Measurements from ENCODE around the gene IMPDH1.
"Not testable (repeated sequence)": the region's sequence is repeated elsewhere in the genome, so short reads cannot be mapped to it uniquely, and the experiment has no call there.

Gene IMPDH1

DNA sequence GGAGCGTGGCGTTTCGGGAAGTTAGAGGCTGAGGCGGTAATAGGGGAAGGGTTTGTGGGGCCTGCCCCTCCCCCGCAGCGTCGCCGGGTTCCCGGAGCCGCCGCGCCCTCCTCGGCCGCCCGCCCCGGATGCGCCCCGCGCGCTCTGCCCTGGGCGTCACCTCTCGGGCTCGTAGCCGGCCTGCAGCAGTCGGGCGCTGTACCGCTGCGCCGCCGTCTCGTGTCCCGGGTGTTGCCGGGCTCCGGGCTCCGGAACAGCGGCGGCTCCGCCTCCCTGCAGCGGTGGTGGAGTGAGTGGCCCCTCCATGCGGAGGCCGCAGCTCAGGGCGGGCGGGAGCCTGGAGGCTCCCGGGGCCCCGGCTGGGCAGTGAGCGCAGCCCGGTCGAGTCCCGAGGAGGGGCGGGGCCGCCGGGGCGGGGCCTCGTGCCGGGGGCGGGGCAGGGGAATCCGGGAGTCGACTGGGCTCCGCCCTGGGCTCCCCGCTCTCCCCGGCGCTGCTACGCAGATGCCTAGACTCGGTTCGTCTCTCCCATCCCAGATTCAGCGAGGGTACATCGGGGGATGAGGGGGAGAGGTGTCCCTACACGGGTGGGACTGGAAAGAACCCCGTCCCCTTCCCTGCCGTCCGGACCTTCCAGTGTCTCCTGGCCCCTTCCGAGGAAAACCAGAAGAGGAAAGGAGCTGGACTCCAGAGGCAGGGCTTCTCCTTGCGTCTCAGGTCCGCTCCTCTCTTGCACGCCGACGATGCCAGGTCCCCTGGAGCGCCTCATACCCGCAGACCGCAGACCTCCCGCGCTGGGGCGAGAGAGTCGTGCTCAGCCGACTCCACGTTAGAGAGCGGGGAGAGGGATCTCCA, at the start of gene IMPDH1:
IMPDH1 (minus strand) TSS at position 387 of the 855 bp plus-strand sequence; CDS start at position 306, 81 bp downstream.
- DNase-seq, result peak; percentile 95

DNA sequence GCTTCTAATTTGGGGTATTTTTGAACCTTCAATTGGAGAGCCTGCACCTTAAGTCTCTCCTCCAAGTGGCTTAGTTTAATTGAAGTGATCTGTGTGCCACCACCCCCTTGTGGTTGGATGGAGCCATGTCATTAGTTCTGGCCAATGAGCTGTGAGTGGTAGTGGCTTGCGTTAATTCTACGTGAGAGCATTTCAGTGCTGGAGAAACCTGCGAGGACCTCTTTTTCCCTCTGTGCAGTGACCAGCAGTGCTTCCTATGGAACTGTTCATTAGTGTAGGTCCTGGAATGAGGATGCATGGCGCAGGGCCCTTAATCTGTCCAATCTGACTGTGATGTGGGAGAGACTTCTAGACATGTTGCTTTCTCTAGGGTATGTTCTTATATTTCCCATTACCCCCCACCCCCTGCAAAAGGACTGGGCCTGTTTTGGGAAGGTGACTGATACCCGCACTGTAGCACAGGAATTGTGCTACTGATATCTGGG, 49.7 kb upstream of the IMPDH1 start:
- no peak for DNase-seq

DNA sequence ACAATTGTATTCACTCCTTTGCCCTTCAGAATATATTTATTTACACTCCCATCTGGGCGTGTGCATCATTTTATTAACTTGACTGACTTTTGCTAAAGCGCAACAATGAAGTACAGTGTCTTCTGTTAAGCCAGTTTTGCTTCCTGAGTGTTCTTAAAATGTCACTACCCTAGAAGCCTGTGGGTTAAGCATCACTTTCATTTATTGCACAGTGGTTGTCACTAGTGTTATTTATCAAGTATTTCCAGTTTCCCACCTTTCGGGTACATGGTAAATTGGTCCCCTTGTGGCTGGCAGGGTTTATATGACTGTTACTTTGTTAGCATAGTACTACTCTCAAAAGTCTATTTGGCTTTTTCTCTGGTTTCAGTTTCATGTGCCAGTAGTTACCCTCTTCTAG, 49.2 kb upstream of the IMPDH1 start:
- no peak for DNase-seq

GRCh38 chr7:128457385-128457784, 47.6 kb upstream of the IMPDH1 start:
- not testable (repeated sequence) for DNase-seq

GRCh38 chr7:128456255-128456725, 46.5 kb upstream of the IMPDH1 start:
- no peak for DNase-seq

- DNase-seq, result peak; percentile 96
Observed at GRCh38 chr7:128455543-128456254, 45.9 kb upstream of the IMPDH1 start, which contains the start of gene HILPDA. Gene HILPDA, plus strand, starts transcription at chr7:128455878. Its CDS starts 1,391 bp downstream, at chr7:128457269.

- DNase-seq, result no peak
Observed at GRCh38 chr7:128454808-128455542, 45.2 kb upstream of the IMPDH1 start.

- DNase-seq, result no peak
Observed at GRCh38 chr7:128453836-128454804, 44.3 kb upstream of the IMPDH1 start.

GRCh38 chr7:128452552-128452951, 42.8 kb upstream of the IMPDH1 start:
- no peak for DNase-seq

DNA sequence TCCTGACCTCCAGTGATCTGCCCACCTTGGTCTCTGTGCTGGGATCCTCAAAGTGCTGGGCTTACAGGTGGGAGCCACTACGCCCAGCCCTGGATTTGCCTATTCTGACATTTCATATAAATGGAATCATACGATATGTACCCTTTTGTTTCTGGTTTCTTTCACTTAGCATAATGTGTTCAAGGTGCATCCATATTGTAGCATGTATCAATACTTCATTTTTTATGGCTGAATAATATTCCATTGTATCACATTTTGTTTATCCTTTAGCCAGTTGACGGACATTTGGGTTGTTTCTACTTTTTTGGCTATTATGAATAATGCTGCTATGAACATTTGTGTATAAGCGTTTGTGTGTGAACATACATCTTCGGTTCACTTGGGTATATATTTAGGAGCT, 41.1 kb upstream of the IMPDH1 start:
- DNase-seq, result no peak

- peak; percentile 12 for DNase-seq
Observed at GRCh38 chr7:128450409-128450808, 40.6 kb upstream of the IMPDH1 start.

DNA sequence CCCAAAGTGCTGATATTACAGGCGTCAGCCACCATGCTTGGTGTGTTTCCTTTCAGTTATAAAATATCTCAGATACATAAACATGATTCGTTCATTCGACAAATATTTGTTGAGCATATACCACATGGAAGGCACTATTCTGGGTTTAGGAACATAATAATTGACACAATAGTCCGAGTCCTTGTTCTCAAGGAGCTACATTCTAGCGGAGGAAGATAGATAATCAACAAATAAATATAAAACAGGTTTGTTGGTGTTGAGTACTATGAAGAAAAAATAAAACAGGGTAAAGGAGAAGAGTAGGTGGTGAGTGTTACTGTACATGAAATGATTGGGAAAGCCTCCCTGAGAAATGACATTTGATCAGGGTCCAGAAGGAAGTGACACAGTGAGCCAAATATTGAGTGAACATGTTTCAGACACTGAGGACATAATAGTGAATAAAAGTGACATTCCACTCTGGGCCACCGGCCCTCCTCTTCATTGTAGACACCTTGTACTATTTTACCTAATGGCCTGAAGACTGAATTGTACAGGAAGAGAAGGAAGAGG, 39.0 kb upstream of the IMPDH1 start:
- peak; percentile 23 for DNase-seq

GRCh38 chr7:128447941-128448564, 38.3 kb upstream of the IMPDH1 start:
- DNase-seq, result peak; percentile 53

DNA sequence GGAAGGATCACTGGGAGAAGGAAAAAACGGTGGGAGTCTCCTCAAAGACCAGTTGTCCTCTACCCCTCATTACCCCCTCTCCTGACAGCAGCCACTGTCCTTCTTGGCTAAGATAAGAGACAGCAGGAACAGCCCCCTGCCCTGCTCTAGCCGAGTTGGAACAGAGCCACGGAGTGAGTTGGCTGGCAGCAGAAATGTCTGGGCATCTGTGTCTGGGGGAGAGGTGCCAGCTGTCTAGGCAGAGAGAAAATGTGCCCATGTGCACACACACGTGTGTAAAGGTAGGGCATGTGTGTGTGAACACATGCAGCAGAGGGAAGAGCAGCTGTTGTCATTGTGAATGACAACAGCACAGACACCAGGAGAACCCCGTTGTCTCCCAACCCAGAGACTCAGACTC, 36.5 kb upstream of the IMPDH1 start:
- peak; percentile 52 for DNase-seq

- peak; percentile 47 for DNase-seq
Observed at GRCh38 chr7:128443831-128444600, 34.2 kb upstream of the IMPDH1 start.

DNA sequence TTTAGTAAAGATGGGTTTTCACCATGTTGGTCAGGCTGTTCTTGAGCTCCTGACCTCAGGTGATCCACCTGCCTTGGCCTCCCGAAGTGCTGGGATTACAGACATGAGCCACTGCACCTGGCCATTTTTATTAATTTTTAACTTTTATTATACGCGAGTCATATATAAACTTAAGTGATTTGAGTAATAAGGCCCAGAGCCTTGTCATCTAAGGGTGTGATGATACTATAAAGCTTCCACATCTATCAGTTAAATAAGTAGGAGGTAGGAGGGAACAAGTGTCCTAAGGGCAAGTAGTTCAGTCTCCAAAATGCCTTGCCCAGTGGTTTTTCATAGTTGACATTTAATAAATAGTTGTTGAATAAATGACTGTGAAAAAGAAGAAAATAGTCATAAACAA, 32.6 kb upstream of the IMPDH1 start:
- DNase-seq, result no peak

DNA sequence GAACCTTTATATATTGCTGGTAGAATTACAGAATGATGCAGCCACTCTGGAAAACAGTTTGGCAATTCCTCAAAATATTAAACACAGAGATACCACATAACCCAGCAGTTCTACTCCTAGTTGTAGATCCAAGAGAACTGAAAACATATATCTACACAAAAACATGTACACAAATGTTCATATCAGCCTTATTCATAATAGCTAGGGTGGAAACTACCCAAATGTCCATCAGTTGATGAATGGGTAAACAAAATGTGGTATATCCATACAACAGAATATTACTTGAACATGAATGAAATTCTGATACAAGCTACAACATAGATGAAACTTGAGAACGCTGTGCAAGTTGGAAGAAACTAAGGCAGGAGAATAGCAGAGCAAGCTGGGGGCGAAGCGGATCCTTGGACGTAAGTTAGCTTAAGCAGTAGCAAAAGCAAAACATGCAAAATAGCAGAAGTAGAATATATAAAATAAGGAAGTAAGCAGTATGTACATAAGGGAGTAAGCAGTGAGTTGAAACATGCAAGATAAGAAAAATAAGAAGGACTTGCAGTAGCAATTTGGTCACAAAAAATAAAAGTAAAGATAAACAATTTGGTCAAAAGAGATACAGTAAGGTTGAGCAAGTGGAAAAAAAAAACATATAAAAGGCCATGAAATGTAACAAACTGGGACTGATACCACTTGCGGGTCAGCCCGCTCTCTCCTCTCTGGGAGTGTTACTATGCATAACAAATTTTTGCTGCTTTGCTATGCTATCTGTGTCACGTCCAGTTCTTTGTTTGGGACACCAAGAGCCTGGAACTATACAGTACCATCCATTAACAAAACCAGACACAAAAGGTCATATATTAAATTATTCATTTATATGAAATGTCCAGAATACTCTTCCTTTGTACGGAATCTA, 27.9 kb upstream of the IMPDH1 start:
- DNase-seq, result no peak

GRCh38 chr7:128435327-128435686, 25.5 kb upstream of the IMPDH1 start:
- DNase-seq, result no peak
